Ishikawa (cell line): ENCODE data around the gene GRM1.

Source experiments
- CEBPB ChIP-seq: IDR thresholded peaks from 2 replicates; pipeline ENCODE4 v1.6.1; 2012
- EGR1 ChIP-seq: IDR thresholded peaks from 2 replicates; pipeline ENCODE4 v1.6.1; 2012
- EP300 ChIP-seq: IDR thresholded peaks from 2 replicates; pipeline ENCODE4 v1.6.1; 2012; ENCODE audit warnings: borderline replicate concordance
- FOXM1 ChIP-seq: IDR thresholded peaks from 2 replicates; pipeline ENCODE4 v1.6.1; 2012; ENCODE audit warnings: low read depth, borderline replicate concordance
- RAD21 ChIP-seq: IDR thresholded peaks from 2 replicates; pipeline ENCODE4 v1.6.1; 2012; ENCODE audit warnings: low read depth
- REST ChIP-seq: IDR thresholded peaks from 2 replicates; pipeline ENCODE4 v1.6.1; 2012; ENCODE audit warnings: low read depth, mild to moderate bottlenecking
- TAF1 ChIP-seq: IDR thresholded peaks from 2 replicates; pipeline ENCODE4 v1.6.1; 2012; ENCODE audit warnings: low read depth, mild to moderate bottlenecking
- TCF12 ChIP-seq: IDR thresholded peaks from 2 replicates; pipeline ENCODE4 v1.6.1; 2012; ENCODE audit warnings: low read depth

GRCh38 chr6:146240322-146240721 lies 211.5 kb downstream of the GRM1 start:
- TF ChIP-seq RAD21 (no peak), EGR1 (no peak), FOXM1 (no peak), REST (no peak), TAF1 (no peak), TCF12 (no peak), CEBPB (no peak), EP300 (no peak)
